Measurements from ENCODE around the gene CDK19. TPM values are rescaled to one million over a fixed set of nuclear protein-coding genes. Genes with fewer than 3 reads are reported as not detected.

Gene CDK19
- total and polyA plus RNA-seq, 2 of the 4 experiments (the other 2 are of a cell fraction), result 6.0 to 6.8 TPM

- no peak overlapping the region for H3K14ac ChIP-seq (replicated peaks; ENCODE audit: low read depth, low read length)
- intact Hi-C loops (cut with micrococcal nuclease), result no loop called here
Measured at GRCh38 chr6:110710115-110710514, 105.2 kb downstream of the CDK19 start.

More at GRCh38 chr6:110710115-110710514, 105.2 kb downstream of the CDK19 start:
- Histone ChIP-seq H2AK5ac (ENCODE audit: low read depth, low read length) (no peak overlapping the region), H4K5ac (ENCODE audit: low read depth, low read length) (no peak overlapping the region), H3K4ac (ENCODE audit: low read depth, low read length) (no peak overlapping the region), H3K27ac (ENCODE audit: insufficient read depth, low read length) (no peak overlapping the region), H2BK20ac (ENCODE audit: low read depth, low read length) (no peak overlapping the region), H2BK5ac (ENCODE audit: low read depth, low read length, poor library complexity, severe bottlenecking) (no peak overlapping the region), H4K8ac (ENCODE audit: low read depth in 2 of 2, low read length in 2 of 2) (no peak overlapping the region), H2BK15ac (ENCODE audit: low read depth, low read length) (no peak overlapping the region), H3K27me3 (ENCODE audit: control insufficient read depth, insufficient read depth, low read length) (no peaks in the 10 kb centered on the region), H2AFZ (replicated peaks; ENCODE audit: low read length, poor library complexity) (no peak overlapping the region), H3K9me1 (ENCODE audit: insufficient read depth, low read length) (no peaks in the 10 kb centered on the region), H3K18ac (ENCODE audit: low read depth, low read length) (no peak overlapping the region), H2AK9ac (replicated peaks; ENCODE audit: low read depth, low read length, poor library complexity) (no peak overlapping the region), H3K56ac (ENCODE audit: extremely low read depth, insufficient read depth, low read length) (no peak overlapping the region), H2BK120ac (ENCODE audit: low read depth, low read length) (no peak overlapping the region), H4K91ac (ENCODE audit: insufficient read depth, low read depth, low read length) (no peak overlapping the region), H3K4me1 (ENCODE audit: control insufficient read depth, insufficient read depth, low read length) (peaks cover 5% of the 10 kb centered on the region), H3K4me2 (ENCODE audit: low read depth, low read length) (no peak overlapping the region), H3K23ac (ENCODE audit: low read depth, low read length) (no peak overlapping the region), H3K79me1 (ENCODE audit: low read depth in 1 of 2, low read length in 2 of 2) (peaks cover 0 to 7% of the 10 kb centered on the region in 2 experiments; a peak in 1 of 4 replicates), H4K20me1 (ENCODE audit: insufficient read depth, low read length) (no peaks in the 10 kb centered on the region), H3K4me3 (ENCODE audit: insufficient read depth, low read depth, low read length) (no peak overlapping the region), H3K36me3 (ENCODE audit: control insufficient read depth, insufficient read depth, low read length) (no peaks in the 10 kb centered on the region), H3K9me3 (ENCODE audit: control insufficient read depth, insufficient read depth, low read length) (no peaks in the 10 kb centered on the region), H3K9ac (ENCODE audit: low read depth, low read length) (no peak overlapping the region)
- no TSS peak for BruUV-seq (replicated peaks)
- CTCF ChIA-PET, result no interaction called here
- dilution Hi-C loops (cut with HindIII; ENCODE audit: low sequenced_read_pairs, unreplicated experiment), result no loop called here
- in situ Hi-C loops (cut with MboI; ENCODE audit: low sequenced_read_pairs), result no loop called here
- DNase-seq (no peak), ATAC-seq (ENCODE audit: low read depth) (no peak)
- POLR2A ChIA-PET (ENCODE audit: unreplicated experiment), result no interaction called here
- no peak for TF ChIP-seq MAZ (IDR thresholded peaks at IDR 0.05; ENCODE audit: borderline replicate concordance, low read depth, low read length)
- no peak for TF ChIP-seq RCOR1 (IDR thresholded peaks at IDR 0.05; ENCODE audit: insufficient replicate concordance, low read length)
- no peak for TF ChIP-seq MXI1 (IDR thresholded peaks at IDR 0.05; ENCODE audit: borderline replicate concordance, low read depth, low read length)
- no peak for TF ChIP-seq NFE2L2 (IDR thresholded peaks at IDR 0.05; ENCODE audit: low read depth, low read length)
- TF ChIP-seq CEBPB (IDR thresholded peaks at IDR 0.05; ENCODE audit: low read depth, low read length), result no peak
- no peak for TF ChIP-seq CHD1 (IDR thresholded peaks at IDR 0.05; ENCODE audit: low read depth, low read length)
- TF ChIP-seq BHLHE40 (IDR thresholded peaks at IDR 0.05; ENCODE audit: low read depth, low read length), result no peak
- no peak for TF ChIP-seq POLR2A (IDR thresholded peaks at IDR 0.05; ENCODE audit: low read depth, low read length)
- TF ChIP-seq SMC3 (IDR thresholded peaks at IDR 0.05; ENCODE audit: low read depth, low read length), result no peak
- TF ChIP-seq, protein P1, sequence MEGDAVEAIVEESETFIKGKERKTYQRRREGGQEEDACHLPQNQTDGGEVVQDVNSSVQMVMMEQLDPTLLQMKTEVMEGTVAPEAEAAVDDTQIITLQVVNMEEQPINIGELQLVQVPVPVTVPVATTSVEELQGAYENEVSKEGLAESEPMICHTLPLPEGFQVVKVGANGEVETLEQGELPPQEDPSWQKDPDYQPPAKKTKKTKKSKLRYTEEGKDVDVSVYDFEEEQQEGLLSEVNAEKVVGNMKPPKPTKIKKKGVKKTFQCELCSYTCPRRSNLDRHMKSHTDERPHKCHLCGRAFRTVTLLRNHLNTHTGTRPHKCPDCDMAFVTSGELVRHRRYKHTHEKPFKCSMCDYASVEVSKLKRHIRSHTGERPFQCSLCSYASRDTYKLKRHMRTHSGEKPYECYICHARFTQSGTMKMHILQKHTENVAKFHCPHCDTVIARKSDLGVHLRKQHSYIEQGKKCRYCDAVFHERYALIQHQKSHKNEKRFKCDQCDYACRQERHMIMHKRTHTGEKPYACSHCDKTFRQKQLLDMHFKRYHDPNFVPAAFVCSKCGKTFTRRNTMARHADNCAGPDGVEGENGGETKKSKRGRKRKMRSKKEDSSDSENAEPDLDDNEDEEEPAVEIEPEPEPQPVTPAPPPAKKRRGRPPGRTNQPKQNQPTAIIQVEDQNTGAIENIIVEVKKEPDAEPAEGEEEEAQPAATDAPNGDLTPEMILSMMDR (conservative IDR thresholded peaks at IDR 0.05; ENCODE audit: low read depth, low read length), result no peak
- no peak for TF ChIP-seq RFX5 (IDR thresholded peaks at IDR 0.05; ENCODE audit: low read depth, low read length)
- no peak for TF ChIP-seq FOS (IDR thresholded peaks at IDR 0.05; ENCODE audit: low read depth, low read length)
- no peak for TF ChIP-seq RAD21 (IDR thresholded peaks at IDR 0.05; ENCODE audit: low read length)
- no peak for TF ChIP-seq MAFK (IDR thresholded peaks at IDR 0.05; ENCODE audit: low read depth, low read length)
- TF ChIP-seq, protein P2, sequence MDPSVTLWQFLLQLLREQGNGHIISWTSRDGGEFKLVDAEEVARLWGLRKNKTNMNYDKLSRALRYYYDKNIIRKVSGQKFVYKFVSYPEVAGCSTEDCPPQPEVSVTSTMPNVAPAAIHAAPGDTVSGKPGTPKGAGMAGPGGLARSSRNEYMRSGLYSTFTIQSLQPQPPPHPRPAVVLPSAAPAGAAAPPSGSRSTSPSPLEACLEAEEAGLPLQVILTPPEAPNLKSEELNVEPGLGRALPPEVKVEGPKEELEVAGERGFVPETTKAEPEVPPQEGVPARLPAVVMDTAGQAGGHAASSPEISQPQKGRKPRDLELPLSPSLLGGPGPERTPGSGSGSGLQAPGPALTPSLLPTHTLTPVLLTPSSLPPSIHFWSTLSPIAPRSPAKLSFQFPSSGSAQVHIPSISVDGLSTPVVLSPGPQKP (IDR thresholded peaks at IDR 0.05; ENCODE audit: borderline replicate concordance, low read depth, low read length), result no peak
- TF ChIP-seq, protein P3, sequence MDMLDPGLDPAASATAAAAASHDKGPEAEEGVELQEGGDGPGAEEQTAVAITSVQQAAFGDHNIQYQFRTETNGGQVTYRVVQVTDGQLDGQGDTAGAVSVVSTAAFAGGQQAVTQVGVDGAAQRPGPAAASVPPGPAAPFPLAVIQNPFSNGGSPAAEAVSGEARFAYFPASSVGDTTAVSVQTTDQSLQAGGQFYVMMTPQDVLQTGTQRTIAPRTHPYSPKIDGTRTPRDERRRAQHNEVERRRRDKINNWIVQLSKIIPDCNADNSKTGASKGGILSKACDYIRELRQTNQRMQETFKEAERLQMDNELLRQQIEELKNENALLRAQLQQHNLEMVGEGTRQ (IDR thresholded peaks at IDR 0.05; ENCODE audit: low read depth, low read length), result no peak
- no CpG with 5 or more reads among the region's 3 CpGs for WGBS, 2 experiments (ENCODE audit: extremely low coverage in 2 of 2, insufficient read length in 1 of 2)

Data from IMR-90 (cell line).